Glutamatergic neuron (in vitro differentiated cells): ENCODE measurements around the gene FBXO44. TPM values are rescaled to one million over a fixed set of nuclear protein-coding genes. Genes with fewer than 3 reads are reported as not detected.

Experiments
- DNase-seq: peaks from one replicate; pipeline ENCODE4 v3.0.0; 2022
- H3K27ac Mint-ChIP-seq: one replicate; pipeline ENCODE4 v1.8.0; 2020; ENCODE audit warnings: mild to moderate bottlenecking, mixed read lengths, inconsistent platforms; ENCODE audit not compliant: unreplicated experiment
- H3K27me3 Mint-ChIP-seq: one replicate; pipeline ENCODE4 v1.8.0; 2020; ENCODE audit warnings: mild to moderate bottlenecking, moderate library complexity, mixed read lengths, inconsistent platforms; ENCODE audit not compliant: unreplicated experiment
- H3K36me3 Mint-ChIP-seq: one replicate; pipeline ENCODE4 v1.8.0; 2020; ENCODE audit warnings: mild to moderate bottlenecking, mixed read lengths, inconsistent platforms; ENCODE audit not compliant: unreplicated experiment
- H3K4me1 Mint-ChIP-seq: one replicate; pipeline ENCODE4 v1.8.0; 2020; ENCODE audit warnings: mild to moderate bottlenecking, low read depth, mixed read lengths, inconsistent platforms; ENCODE audit not compliant: unreplicated experiment
- H3K4me3 Mint-ChIP-seq: one replicate; pipeline ENCODE4 v1.8.0; 2020; ENCODE audit warnings: mild to moderate bottlenecking, mixed read lengths, inconsistent platforms; ENCODE audit not compliant: unreplicated experiment
- H3K9me3 Mint-ChIP-seq: one replicate; pipeline ENCODE4 v1.8.0; 2020; ENCODE audit warnings: mild to moderate bottlenecking, moderate library complexity, mixed read lengths, inconsistent platforms; ENCODE audit not compliant: unreplicated experiment
- total RNA-seq: library from RNA; stranded (reverse); fragmentation: NEBNext Ultra II Directional; extraction: Animal tissue kit (Norgen Biotek cat#: 25700); gene quantifications from one replicate; pipeline ENCODE4 v1.2.1, GENCODE V29; 2021; ENCODE audit not compliant: unreplicated experiment
- TF ChIP-seq, protein P1 (sequence below): fragments of 200-600 bp; sonication (generic); IDR thresholded peaks from one replicate; pipeline ENCODE4 v1.5.0; 2021; ENCODE audit not compliant: partially characterized antibody, unreplicated experiment

The FBXO44 gene
- total RNA-seq, 1 donor from 2014 or later = 51.7 TPM

DNA sequence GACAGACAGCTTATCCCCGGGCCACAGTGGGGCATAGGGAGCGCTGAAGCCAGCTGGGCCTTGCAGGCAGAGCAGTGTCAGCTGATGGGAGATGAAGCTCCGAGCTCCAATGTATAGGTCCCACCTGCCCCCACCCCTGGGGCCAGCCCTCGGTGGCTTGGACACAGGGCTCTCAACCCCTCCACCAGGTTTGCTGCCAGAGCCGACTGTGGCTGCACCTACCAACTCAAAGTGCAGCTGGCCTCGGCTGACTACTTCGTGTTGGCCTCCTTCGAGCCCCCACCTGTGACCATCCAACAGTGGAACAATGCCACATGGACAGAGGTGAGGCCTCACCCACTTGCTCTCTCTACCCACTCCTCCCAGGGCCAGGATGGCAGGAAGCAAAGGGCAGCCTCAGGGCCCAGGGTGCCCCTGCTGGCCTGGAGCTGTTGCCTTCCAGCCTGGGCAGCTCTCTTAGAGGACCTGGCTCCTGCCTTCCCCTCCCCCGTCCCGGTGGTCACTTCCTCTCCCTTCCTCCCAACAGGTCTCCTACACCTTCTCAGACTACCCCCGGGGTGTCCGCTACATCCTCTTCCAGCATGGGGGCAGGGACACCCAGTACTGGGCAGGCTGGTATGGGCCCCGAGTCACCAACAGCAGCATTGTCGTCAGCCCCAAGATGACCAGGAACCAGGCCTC is 18.6 kb downstream of the FBXO44 start:
- no peak overlapping the region for H3K4me3 Mint-ChIP-seq
- peaks cover 3% of the 10 kb centered on the region for H3K9me3 Mint-ChIP-seq
- TF ChIP-seq, protein P1, sequence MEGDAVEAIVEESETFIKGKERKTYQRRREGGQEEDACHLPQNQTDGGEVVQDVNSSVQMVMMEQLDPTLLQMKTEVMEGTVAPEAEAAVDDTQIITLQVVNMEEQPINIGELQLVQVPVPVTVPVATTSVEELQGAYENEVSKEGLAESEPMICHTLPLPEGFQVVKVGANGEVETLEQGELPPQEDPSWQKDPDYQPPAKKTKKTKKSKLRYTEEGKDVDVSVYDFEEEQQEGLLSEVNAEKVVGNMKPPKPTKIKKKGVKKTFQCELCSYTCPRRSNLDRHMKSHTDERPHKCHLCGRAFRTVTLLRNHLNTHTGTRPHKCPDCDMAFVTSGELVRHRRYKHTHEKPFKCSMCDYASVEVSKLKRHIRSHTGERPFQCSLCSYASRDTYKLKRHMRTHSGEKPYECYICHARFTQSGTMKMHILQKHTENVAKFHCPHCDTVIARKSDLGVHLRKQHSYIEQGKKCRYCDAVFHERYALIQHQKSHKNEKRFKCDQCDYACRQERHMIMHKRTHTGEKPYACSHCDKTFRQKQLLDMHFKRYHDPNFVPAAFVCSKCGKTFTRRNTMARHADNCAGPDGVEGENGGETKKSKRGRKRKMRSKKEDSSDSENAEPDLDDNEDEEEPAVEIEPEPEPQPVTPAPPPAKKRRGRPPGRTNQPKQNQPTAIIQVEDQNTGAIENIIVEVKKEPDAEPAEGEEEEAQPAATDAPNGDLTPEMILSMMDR = no peak
- H3K4me1 Mint-ChIP-seq = peaks cover 1% of the 10 kb centered on the region
- DNase-seq = no peak
- no peak overlapping the region for H3K27ac Mint-ChIP-seq
- no peaks in the 10 kb centered on the region for H3K27me3 Mint-ChIP-seq
- no peaks in the 10 kb centered on the region for H3K36me3 Mint-ChIP-seq

DNA sequence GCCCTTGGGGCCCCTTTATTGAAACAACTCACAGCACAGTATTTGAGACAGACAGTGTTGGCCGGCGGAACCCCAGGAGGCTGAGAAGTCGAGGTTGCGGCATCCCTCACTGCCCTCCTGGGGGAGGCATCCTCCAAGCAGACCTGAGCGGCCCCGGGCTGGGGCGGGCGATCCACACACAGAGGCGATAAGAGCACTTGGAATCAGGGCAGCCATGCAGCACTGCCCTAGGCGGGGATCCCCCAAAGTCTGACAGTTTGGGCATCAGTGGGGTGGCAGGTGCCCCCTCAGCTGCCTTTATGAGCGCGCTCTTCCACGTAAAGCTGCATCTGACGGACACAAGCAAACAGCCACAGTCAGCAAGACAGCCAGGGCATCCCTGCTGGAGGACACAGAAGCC is 19.8 kb downstream of the FBXO44 start:
- Mint-ChIP-seq H3K27ac (no peak overlapping the region), H3K9me3 (peaks cover 7% of the 10 kb centered on the region), H3K4me3 (no peak overlapping the region), H3K36me3 (no peaks in the 10 kb centered on the region), H3K27me3 (no peaks in the 10 kb centered on the region), H3K4me1 (peaks cover 3% of the 10 kb centered on the region)
- TF ChIP-seq, protein P1 = no peak
- no peak for DNase-seq

DNA sequence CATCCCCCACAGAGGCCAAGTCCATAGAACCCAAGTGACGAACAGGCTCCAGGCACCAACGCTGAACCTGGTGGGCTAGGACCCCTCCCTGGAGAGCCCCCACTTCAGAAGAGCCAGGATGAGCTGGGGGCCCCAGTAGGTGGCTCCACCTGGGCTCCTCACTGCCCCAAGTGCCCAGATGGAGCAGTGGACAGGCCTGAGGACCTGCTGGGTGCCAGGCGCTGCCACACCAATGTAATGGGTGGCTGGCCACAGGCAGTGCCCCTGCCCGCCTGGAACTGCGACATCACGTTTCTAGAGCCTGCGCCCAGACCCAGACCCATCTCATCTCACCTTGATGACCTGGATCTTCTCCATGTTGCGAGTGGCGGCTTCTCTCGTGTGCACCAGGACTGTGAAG is 20.6 kb downstream of the FBXO44 start:
- H3K27ac Mint-ChIP-seq = no peak overlapping the region
- TF ChIP-seq, protein P1 = no peak
- H3K27me3 Mint-ChIP-seq = no peaks in the 10 kb centered on the region
- no peaks in the 10 kb centered on the region for H3K36me3 Mint-ChIP-seq
- no peak overlapping the region for H3K4me3 Mint-ChIP-seq
- peaks cover 10% of the 10 kb centered on the region for H3K9me3 Mint-ChIP-seq
- DNase-seq = no peak
- H3K4me1 Mint-ChIP-seq = peaks cover 3% of the 10 kb centered on the region

DNA sequence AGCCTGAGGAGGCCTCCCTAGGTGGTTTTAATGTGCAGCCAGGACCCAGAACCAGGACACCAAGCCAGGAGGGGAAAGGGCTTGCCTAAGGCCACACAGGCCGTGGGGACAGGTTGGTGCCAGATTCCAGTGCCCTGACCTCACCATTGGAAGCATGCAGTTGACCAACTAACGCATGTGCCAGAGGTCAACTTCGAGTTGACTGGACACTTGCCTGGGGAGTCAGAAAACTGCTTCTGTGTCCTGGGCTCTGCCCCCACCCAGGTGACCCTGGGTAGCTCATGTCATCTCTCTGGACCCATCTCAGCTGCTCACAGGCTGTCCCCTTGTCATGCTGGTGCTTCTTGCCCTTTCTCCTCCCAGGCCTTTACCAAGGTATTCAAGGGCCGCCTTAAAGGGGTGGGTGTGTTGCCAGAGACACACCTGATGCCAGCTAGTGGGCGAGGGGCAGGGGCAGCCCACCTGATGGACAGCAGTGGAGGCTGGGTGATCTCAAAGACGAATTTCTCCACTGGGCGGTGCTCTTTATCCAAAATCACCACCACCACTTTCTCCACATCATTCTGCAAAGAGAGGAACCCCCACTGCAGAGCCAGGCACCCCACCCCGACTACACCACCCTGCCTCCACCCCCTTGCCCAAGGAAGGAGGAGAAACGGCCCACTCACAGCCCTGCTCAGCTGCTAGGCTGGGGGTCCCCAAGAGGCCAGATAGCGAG is 21.9 kb downstream of the FBXO44 start:
- DNase-seq = no peak
- TF ChIP-seq, protein P1 = no peak
- no peak overlapping the region for H3K4me3 Mint-ChIP-seq
- H3K36me3 Mint-ChIP-seq = no peaks in the 10 kb centered on the region
- peaks cover 10% of the 10 kb centered on the region for H3K9me3 Mint-ChIP-seq
- no peak overlapping the region for H3K27ac Mint-ChIP-seq
- peaks cover 3% of the 10 kb centered on the region for H3K4me1 Mint-ChIP-seq
- H3K27me3 Mint-ChIP-seq = no peaks in the 10 kb centered on the region

DNA sequence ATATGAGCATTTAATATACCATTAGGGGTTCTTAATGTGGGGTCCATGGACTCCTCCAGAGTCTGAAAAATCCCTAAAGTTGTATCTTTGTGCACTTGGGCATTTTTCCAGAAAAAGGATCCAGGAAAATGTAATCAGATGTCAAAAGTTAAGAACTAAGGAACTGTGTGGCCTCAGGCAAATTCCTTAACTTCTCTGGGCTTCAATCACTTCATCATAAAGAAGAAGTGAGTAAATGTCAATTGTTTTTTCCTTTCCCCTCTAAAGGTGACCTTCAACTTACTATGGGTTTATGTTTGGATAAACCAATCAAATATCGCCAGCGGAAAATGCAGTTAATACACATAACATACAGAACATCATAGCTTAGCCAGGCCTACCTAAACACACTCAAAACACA is 23.8 kb downstream of the FBXO44 start:
- Mint-ChIP-seq H3K27me3 (no peaks in the 10 kb centered on the region), H3K36me3 (no peaks in the 10 kb centered on the region), H3K4me1 (peaks cover 12% of the 10 kb centered on the region), H3K4me3 (peak overlapping the region; percentile 43), H3K9me3 (peaks cover 9% of the 10 kb centered on the region), H3K27ac (peak overlapping the region; percentile 72)
- no peak for DNase-seq
- TF ChIP-seq, protein P1 = no peak
